Prostate gland (tissue), 2 donors: Measurements from ENCODE around the gene MAP4K2. TPM values are rescaled to one million over a fixed set of nuclear protein-coding genes. Genes with fewer than 3 reads are reported as not detected.

Experiments
- DNase-seq: peaks from one replicate; pipeline ENCODE4 v3.0.0-alpha.2; 2019; ENCODE audit warnings: low spot score
- H3K27ac ChIP-seq, 2 donors: fragments of 200-600 bp; sonication (generic); 2 replicates each; pipeline ENCODE4 v1.5.1; 2017 to 2019
- H3K27me3 ChIP-seq: fragments of 200-600 bp; sonication (generic); replicated peaks from 2 replicates; pipeline ENCODE4 v1.5.1; 2019; ENCODE audit not compliant: insufficient read depth
- H3K36me3 ChIP-seq, 2 donors: fragments of 200-600 bp; sonication (generic); 1 replicate in 1 of 2; 2 replicates in 1 of 2; pipeline versions ENCODE4 v1.5.1 to v1.8.1; 2017 to 2019
- H3K4me1 ChIP-seq: fragments of 200-600 bp; sonication (generic); replicated peaks from 2 replicates; pipeline ENCODE4 v1.5.1; 2019
- H3K4me3 ChIP-seq, 2 donors: fragments of 200-600 bp; sonication (generic); 2 replicates each; pipeline ENCODE4 v1.5.1; 2017 to 2019
- H3K9me3 ChIP-seq: fragments of 200-600 bp; sonication (generic); 2 replicates; pipeline ENCODE4 v1.5.1; 2017
- POLR2A ChIP-seq: fragments of 450-650 bp; IDR thresholded peaks from one replicate; pipeline ENCODE4 v1.6.1; 2016; ENCODE audit warnings: antibody characterized with exemption, mild to moderate bottlenecking
- POLR2AphosphoS5 ChIP-seq: sonication (generic); formaldehyde crosslinking; IDR thresholded peaks from one replicate; pipeline ENCODE4 v1.6.1; 2017; ENCODE audit warnings: antibody characterized with exemption
- WGBS: methylation state at CpG from one replicate; pipeline ENCODE4 v1.1.5; 2018; 5-methylcytosine and 5-hydroxymethylcytosine counted together
- intact Hi-C: fragments of 100-400 bp; cut with DNase I; formaldehyde crosslinking; loops from one replicate; pipeline ENCODE4 v1.14.2; 2022
- total RNA-seq, 2 donors: library from RNA; depleted of rRNA; stranded (reverse); fragments of >200 nt; gene quantifications; one replicate each; pipeline ENCODE4 v1.1.0, GENCODE V29; 2016
- TF ChIP-seq, protein P1 (sequence below), 4 experiments: fragments of 200-600 bp in 2 of 4; fragments of 450-650 bp in 2 of 4; sonication (generic) in 2 of 4; IDR thresholded peaks; 1 replicate in 3 of 4; 2 replicates in 1 of 4; pipeline ENCODE4 v1.5.1; 2016 to 2019; ENCODE audit warnings: antibody characterized with exemption in 4 of 4, mild to moderate bottlenecking in 2 of 4, moderate library complexity in 2 of 4

MAP4K2 gene
- total RNA-seq, 2 donors from 2014 or later, result 10.7 to 35.8 TPM

DNA sequence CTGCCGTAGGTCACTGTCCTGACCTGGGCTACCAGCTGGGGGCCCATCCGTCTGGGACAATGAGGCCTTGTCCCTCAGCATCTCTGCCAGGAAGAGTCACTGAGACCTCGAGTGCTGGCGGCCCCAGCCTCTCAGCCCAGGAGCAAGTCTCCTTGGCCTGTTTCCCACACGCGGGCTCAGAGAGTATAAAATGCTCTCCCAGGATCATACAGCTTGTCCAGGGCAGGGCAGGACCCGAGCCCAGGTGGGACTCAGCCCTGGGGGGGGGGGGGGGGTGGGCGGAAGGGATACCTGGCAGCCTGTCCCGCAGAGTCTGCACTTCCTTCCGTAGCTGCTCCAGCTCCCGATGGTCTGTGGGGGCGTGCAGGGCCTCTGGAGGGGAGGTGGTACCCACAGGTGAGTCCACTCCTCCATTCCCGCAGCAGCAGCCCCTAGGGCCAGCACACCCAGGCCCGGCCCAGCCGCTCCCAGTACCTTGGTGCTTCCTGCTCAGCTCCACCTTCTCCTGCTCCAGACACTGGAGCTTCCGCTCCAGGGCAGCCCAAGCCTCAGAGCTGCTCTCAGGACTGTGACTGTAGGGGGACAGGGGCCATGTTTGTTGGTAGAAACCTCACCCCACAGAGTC is 33.5 kb upstream of the MAP4K2 start:
- H3K27me3 ChIP-seq, result no peaks in the 10 kb centered on the region
- WGBS, result 82% methylated on average over 16 of the region's 16 CpGs
- intact Hi-C loops, result no loop called here
- no peak for DNase-seq
- TF ChIP-seq POLR2A, result no peak
- H3K36me3 ChIP-seq, result peaks cover 4 to 10% of the 10 kb centered on the region in 2 donors
- no peak overlapping the region for H3K4me3 ChIP-seq
- H3K4me1 ChIP-seq, result peaks cover under 1% of the 10 kb centered on the region
- no peak overlapping the region for H3K27ac ChIP-seq
- no peaks in the 10 kb centered on the region for H3K9me3 ChIP-seq

DNA sequence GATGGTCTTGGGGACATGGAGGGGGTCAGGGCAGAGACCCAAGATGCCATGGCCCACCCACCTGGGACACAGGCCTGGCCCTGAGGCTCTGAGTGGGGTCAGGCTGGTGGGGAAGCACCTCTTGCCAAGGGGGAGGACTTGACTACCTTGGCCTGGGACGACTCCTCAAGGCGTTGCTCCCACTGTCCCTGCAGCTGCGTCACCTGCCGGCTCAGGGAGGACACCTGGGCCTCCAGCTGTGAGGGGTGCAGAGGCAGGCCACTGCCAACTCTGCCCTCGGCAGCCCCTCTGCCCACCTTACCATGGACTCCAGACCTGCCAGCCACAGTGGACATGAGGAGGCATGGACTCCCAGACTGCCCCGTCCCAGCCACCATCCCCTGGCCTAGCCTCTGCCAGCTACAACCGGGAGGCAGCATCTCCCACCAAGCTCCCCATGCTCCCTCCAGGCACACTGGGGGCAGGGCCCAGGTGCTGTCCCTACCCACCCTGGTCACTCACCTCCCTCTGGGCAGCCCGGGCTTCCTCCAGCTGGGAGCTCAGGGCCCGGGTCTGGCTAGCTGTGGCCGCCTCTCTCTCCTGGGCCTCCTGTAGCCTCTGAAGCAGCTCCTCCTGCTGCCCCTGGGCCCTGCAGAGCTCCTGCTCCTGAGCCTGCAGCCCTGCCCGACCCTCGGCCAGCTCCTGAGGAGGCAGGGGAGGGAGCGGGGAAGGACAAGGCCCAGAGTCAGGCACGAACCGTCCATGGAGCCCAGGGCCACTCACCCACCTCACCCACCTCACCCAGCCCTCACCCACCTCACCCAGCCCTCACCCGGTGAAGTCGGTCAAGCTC is 32.8 kb upstream of the MAP4K2 start:
- 87% methylated on average over 14 of the region's 17 CpGs for WGBS
- TF ChIP-seq, protein P1, sequence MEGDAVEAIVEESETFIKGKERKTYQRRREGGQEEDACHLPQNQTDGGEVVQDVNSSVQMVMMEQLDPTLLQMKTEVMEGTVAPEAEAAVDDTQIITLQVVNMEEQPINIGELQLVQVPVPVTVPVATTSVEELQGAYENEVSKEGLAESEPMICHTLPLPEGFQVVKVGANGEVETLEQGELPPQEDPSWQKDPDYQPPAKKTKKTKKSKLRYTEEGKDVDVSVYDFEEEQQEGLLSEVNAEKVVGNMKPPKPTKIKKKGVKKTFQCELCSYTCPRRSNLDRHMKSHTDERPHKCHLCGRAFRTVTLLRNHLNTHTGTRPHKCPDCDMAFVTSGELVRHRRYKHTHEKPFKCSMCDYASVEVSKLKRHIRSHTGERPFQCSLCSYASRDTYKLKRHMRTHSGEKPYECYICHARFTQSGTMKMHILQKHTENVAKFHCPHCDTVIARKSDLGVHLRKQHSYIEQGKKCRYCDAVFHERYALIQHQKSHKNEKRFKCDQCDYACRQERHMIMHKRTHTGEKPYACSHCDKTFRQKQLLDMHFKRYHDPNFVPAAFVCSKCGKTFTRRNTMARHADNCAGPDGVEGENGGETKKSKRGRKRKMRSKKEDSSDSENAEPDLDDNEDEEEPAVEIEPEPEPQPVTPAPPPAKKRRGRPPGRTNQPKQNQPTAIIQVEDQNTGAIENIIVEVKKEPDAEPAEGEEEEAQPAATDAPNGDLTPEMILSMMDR (IDR thresholded peaks at IDR 0.05), result no peak
- TF ChIP-seq POLR2AphosphoS5, result no peak
- no peak for TF ChIP-seq POLR2A
- Histone ChIP-seq H3K9me3 (no peaks in the 10 kb centered on the region), H3K36me3 (peaks cover 4 to 10% of the 10 kb centered on the region in 2 donors), H3K27ac (no peak overlapping the region), H3K27me3 (no peaks in the 10 kb centered on the region), H3K4me3 (no peak overlapping the region), H3K4me1 (no peaks in the 10 kb centered on the region)
- DNase-seq, result no peak
- intact Hi-C loops, result no loop called here

GRCh38 chr11:64834723-64835615 is 32.0 kb upstream of the MAP4K2 start:
- TF ChIP-seq, protein P1 (IDR thresholded peaks at IDR 0.05), result no peak
- no peak for TF ChIP-seq POLR2AphosphoS5
- TF ChIP-seq POLR2A, result no peak
- intact Hi-C loops, result no loop called here
- H3K9me3 ChIP-seq, result no peaks in the 10 kb centered on the region
- no peak for DNase-seq
- no peak overlapping the region for H3K4me3 ChIP-seq
- 81% methylated on average over 29 of the region's 29 CpGs for WGBS
- H3K27ac ChIP-seq, result no peak overlapping the region
- peaks cover 4 to 10% of the 10 kb centered on the region in 2 donors for H3K36me3 ChIP-seq
- no peaks in the 10 kb centered on the region for H3K27me3 ChIP-seq
- H3K4me1 ChIP-seq, result no peaks in the 10 kb centered on the region

DNA sequence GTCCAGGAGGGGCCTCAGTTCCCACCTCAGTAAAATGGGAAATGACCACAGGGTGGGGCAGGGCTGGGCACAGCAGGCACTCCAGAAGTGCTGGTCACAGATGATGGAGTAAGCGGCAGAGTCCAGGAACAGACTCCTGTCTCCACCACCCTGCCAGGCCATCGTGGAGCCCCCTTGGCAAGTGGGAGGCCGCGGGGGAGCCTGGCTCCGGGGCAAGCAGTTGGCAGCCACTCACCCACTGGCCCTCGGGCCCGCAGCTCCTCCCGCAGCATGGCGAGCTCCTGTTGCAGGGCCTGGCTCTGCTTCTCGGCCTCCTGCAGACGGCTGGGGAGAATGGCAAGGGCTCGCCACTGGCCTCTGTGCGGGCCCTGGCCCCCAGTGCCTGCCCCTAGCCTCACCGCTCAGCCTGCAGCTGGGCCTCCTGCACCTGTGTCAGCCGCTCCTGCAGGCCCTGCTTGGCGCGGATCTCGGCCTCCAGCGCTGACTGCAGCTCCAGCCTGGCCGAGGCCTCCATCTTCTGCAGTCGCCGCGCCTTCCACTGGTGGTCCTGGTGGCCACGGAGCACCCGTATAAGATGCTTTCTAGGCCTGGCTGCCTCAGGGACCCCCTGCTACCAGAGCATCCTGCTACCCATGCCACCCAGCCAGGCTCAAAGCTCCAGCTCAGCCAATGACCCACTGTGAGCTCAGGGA is 31.2 kb upstream of the MAP4K2 start:
- Histone ChIP-seq H3K4me3 (no peak overlapping the region), H3K4me1 (no peaks in the 10 kb centered on the region), H3K9me3 (no peaks in the 10 kb centered on the region), H3K27me3 (no peaks in the 10 kb centered on the region), H3K27ac (no peak overlapping the region), H3K36me3 (peaks cover 4 to 10% of the 10 kb centered on the region in 2 donors)
- no peak for DNase-seq
- 93% methylated on average over 25 of the region's 25 CpGs for WGBS
- intact Hi-C loops, result no loop called here
- TF ChIP-seq, protein P1 (IDR thresholded peaks at IDR 0.05), result no peak
- TF ChIP-seq POLR2A, result no peak
- no peak for TF ChIP-seq POLR2AphosphoS5
